Measurements from ENCODE around the gene MEF2D. TPM values are rescaled to one million over a fixed set of nuclear protein-coding genes. Genes with fewer than 3 reads are reported as not detected.
A peak's percentile ranks its signal among the peaks of the same experiment; 100 is the strongest.

MEF2D gene
- total RNA-seq, 2 donors from 2014 or later, result 31.7 to 62.5 TPM

- DNase-seq (ENCODE audit: low spot score in 2 of 2) (no peak), ATAC-seq (no peak)
- Mint-ChIP-seq H3K36me3 (no peaks in the 10 kb centered on the region), H3K27ac (no peak overlapping the region), H3K9me3 (no peaks in the 10 kb centered on the region)
These were observed 76.9 kb downstream of the MEF2D start for GRCh38 chr1:156423422-156424352.

DNA sequence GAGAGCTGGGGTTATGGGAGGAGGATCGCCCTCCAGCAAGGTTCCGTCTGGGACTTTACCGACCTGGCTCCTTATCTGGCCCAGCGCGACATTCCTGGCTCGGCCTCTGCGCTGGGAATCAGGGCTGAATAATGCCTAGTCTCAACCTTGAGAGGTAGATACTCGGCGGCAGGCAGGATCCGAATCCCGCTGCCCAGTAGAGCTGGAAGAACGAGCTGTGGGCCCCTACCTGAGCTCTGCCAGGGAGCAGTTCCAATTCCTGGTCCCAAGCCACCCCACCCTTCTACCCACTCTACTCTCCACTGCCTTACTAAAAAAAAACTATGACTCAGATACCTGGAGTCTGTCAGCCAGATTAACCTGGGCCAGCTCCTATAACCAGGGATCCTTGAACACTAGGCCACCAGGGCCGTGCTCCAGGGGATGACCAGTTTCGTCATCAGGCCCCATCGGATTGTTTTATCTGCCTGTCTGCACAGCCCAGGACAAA is 77.9 kb downstream of the MEF2D start:
- no peak overlapping the region for H3K27ac Mint-ChIP-seq
- no peaks in the 10 kb centered on the region for H3K36me3 Mint-ChIP-seq
- no peaks in the 10 kb centered on the region for H3K9me3 Mint-ChIP-seq
- ATAC-seq, result no peak
- no peak for DNase-seq (ENCODE audit: low spot score in 2 of 2)

DNA sequence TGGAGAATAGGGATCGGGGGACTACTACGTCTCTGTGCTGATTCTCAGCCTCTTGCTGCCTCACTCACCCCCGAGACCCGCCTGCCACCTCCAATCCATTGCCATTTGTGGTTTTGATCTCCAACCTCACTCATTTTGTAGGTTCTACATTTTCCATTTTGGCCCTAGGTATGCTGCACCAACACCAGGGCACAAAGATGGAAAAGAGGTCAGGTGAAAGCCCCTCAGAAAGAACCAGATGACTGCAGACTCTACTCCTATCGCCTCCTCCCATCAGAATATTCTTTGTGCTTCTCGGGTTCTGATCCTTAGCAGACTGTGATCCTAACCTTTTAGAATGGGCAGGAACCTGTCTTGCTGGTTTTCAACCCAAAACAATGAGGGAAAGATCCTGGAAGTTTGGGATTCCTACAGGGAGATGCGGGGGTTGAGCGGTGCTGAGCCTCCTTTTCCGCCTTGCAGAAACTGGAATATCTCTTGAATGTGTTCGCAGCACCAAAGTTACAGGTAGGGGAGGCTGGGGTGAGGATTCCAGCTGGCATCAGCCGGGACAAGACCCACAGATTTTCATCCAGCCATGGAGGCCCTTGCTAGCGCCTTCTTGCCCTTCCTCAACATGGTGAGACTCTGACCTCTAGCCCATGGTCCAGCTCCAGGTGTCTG is 78.5 kb downstream of the MEF2D start:
- DNase-seq (ENCODE audit: low spot score in 2 of 2) (no peak), ATAC-seq (no peak)
- H3K36me3 Mint-ChIP-seq, result no peaks in the 10 kb centered on the region
- H3K27ac Mint-ChIP-seq, result no peak overlapping the region
- H3K9me3 Mint-ChIP-seq, result no peaks in the 10 kb centered on the region

DNA sequence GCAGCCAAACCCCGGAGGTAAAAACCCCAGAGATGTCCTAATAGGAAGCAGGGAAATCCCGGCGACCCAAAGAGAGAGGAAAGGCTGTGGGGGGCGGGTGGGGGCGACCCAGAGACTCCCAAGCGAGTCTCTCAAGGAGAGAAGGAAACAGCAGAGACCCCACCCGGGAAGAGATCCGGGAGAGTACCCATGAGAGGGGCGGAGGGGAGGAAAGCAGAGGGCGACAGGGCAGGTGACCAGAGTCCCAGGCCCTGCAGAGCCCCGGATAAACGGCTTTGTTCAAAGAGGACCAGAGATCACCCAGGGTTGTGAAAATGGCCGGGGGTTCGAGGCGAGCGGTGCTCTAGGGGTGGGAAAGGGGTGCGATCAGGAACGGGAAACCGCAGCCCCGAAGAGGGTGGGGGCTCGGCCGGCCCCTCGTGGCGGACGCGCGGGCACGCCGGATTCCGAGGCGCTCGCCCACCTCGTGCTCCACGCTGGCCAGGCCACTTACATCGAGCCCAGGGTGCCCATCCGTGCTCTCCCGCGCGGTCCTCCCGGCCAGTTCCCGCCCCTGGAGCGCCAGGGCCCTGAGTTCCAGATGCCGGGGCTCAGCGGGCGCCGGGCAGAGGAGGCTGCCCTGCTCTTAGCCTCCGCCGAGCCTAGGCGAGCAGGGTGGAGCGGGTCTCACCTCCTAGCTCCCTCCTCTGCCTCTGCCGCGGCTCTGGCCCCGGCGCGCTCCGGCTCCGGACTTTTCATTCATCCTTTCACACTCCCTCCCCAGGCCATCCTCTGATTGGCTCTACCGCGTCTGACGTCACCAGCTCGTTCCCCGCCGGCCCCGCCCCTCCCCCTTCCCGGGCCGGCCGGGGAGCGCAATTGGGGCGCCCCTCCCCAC is 79.3 kb downstream of the MEF2D start:
- Mint-ChIP-seq H3K9me3 (no peaks in the 10 kb centered on the region), H3K36me3 (no peaks in the 10 kb centered on the region), H3K27ac (peak overlapping the region in 1 of 2 donors; percentile 30)
- ATAC-seq (peak; percentile 86 to 92), DNase-seq (ENCODE audit: low spot score in 2 of 2) (peak in 1 of 2 donors; percentile 67)

DNA sequence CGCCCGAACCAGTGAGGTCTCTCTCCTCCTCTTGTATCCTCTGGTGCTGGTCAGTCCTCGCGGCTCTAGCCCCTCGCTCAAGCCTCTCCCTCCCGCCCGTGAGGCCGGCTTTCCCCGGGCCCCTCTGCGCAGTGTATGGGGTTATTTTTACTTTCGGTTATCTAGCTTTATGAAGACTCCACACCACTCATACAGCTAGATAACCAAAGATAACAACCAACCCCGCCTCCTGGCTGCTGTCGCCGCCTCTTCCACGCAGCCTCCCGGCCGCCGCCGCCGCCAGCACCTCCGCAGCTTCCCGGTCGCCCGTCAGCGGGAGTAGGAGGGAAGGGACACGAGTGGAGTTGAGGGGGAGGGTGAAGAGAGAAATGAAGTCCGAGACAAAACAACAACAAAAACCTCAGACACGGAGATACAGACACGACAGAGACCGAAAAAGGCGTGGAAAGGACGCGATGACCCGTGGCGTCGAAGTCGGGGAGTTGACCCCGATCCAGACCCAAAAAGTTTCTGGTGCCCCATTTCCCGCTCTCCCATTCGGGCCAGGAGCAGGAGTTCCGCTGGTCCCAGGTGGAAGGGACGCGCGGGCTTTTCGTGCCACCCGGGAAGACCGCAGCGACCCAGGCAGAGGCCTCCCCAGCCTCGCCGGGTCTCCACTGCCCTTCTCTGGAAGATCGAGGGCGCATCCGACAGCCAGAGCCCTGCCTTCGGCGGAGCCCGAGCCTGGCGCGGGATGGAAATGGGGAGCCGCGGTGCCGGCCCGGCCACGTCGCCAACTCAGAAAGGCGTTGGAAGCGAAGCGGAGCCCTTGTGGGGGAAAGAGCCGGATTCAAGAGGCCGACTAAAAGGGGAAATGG is 80.1 kb downstream of the MEF2D start:
- DNase-seq (ENCODE audit: low spot score in 2 of 2) (no peak), ATAC-seq (peak; percentile 52 to 61)
- Mint-ChIP-seq H3K27ac (peak overlapping the region in 1 of 2 donors; percentile 30), H3K36me3 (no peaks in the 10 kb centered on the region), H3K9me3 (no peaks in the 10 kb centered on the region)

DNA sequence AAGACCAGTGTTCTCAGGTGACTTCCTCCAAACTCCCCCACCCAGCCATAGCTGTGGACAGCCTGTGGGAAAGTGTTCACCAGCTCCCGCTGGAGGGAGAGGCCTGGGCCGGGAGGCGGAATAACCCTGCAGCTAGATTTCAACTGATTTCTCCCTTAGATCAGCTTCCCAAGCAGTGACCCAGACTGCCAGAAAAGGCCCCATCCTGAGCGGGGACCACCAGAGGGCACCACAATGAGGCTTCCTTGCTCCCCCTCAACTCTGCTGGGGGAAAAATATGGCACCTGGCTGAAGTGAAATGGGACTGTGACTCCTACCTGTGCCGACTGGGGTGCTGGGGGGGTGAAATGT is 80.7 kb downstream of the MEF2D start:
- Mint-ChIP-seq H3K9me3 (no peaks in the 10 kb centered on the region), H3K27ac (no peak overlapping the region), H3K36me3 (no peaks in the 10 kb centered on the region)
- DNase-seq (ENCODE audit: low spot score in 2 of 2) (no peak), ATAC-seq (no peak)

DNA sequence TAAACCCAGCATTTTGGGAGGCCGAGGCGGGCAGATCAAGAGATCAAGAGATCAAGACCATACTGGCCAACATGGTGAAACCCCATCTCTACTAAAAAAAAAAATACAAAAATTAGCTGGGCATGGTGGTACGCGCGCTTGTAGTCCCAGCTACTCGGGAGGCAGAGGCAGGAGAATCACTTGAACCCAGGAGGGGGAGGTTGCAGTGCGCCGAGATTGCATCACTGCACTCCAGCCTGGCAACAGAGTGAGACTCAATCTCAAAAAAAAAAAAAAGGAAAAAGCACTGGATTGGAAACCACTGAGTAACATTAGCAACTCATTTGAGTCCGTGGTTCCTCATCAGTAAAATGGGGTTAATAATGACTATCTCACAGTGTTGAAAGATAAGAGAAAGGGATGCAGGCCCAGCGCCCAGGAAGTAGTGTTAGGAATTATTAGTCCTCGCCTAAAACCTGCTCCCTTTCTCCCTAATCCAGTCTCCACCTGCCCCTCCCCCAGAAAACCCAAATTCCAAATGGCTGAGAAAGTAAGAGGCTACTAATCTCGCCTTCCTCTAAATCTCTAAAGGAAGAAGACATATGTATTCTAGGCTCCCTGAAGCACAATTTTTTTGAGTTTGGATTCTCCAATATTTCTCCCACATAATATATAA is 82.0 kb downstream of the MEF2D start:
- H3K27ac Mint-ChIP-seq, result no peak overlapping the region
- H3K36me3 Mint-ChIP-seq, result peaks cover 0 to 7% of the 10 kb centered on the region in 2 donors
- H3K9me3 Mint-ChIP-seq, result no peaks in the 10 kb centered on the region
- ATAC-seq, result no peak
- no peak for DNase-seq (ENCODE audit: low spot score in 2 of 2)

DNA sequence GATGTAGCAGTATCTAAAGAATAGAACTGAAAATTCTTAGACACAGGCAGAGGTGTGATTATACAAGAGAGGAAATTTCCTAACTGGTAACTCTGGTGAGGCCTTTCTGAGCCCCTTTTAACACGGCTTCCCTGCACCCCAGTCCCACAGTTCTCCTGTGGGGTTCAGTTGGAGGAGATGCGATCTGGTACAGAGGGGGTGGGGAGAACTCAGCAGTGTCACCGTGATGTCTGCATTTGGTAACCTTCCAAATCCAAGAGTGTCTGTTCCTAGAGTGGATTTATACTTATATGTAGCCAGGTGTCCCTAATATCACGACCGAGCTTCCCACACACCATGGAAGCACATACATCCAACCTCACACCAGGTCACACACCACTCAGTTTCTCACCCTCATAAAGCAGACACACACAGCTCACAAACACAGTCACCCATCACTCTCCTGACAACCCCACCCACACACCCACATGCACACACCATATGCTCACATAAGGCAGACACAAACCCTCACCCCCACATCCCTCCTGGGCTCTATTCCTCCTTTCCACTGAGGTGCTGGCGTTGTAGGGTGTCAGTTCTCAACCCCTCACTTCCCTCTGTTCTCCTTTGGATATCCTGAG is 83.1 kb downstream of the MEF2D start:
- Mint-ChIP-seq H3K36me3 (peaks cover 0 to 7% of the 10 kb centered on the region in 2 donors), H3K27ac (no peak overlapping the region), H3K9me3 (no peaks in the 10 kb centered on the region)
- DNase-seq (ENCODE audit: low spot score in 2 of 2) (no peak), ATAC-seq (no peak)

GRCh38 chr1:156416993-156417392 is 83.6 kb downstream of the MEF2D start:
- no peak for DNase-seq (ENCODE audit: low spot score in 2 of 2)

DNA sequence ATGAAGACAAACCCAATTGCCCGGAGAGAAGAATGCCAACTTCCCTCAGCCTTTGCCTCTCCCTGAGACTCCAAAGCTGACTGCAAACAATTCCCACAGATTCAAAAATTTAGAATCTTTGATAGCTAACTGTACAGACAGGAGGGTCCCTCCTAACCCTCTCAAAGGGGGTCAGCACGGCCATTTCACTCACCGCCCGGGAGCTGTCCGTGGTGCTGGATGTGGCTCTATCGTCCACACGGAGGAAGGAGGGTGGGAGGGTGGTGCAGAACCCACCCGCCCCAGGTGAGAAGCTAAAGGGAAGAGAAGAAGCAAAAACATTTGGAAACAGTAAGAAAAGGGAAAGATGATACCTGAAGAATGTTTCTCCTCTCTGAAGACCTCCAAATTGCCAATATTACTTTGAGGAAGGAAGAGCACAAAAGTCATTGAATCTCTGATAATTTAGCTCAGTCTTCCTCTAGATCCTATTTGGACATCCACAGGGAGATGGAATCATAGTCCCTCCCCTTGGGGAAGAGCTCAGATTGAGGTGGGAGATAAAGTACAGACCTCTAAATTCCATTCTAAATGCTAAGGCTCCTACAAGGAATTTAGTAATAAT is 86.0 kb downstream of the MEF2D start:
- Mint-ChIP-seq H3K27ac (no peak overlapping the region), H3K9me3 (no peaks in the 10 kb centered on the region), H3K36me3 (peaks cover 0 to 7% of the 10 kb centered on the region in 2 donors)
- ATAC-seq, result no peak
- no peak for DNase-seq (ENCODE audit: low spot score in 2 of 2)

More at GRCh38 chr1:156416993-156417392, 83.6 kb downstream of the MEF2D start:
- Mint-ChIP-seq H3K9me3 (no peaks in the 10 kb centered on the region), H3K27ac (no peak overlapping the region), H3K36me3 (peaks cover 0 to 7% of the 10 kb centered on the region in 2 donors)
- no peak for ATAC-seq

Other genes starting within 250 kb of the MEF2D start
- 100 to 1,000 TPM in 1 of 2 donors, 10 to 100 TPM in 1; 80.4 to 115 TPM for gene SMG5, start 217.9 kb downstream of the MEF2D start, total RNA-seq
- 10 to 100 TPM; 11.0 to 24.4 TPM for gene TMEM79, start 216.4 kb downstream of the MEF2D start, total RNA-seq
- gene GLMP, start 205.1 kb downstream of the MEF2D start, total RNA-seq, result 10 to 100 TPM; 16.2 to 25.9 TPM
- not detected for gene VHLL, start 201.5 kb downstream of the MEF2D start, total RNA-seq
- 100 to 1,000 TPM; 229 to 347 TPM for gene CCT3, start 162.5 kb downstream of the MEF2D start, total RNA-seq
- under 1 TPM in 1 of 2 donors, not detected in 1; 0.76 TPM for gene TSACC, start 162.2 kb downstream of the MEF2D start, total RNA-seq
- gene RHBG, start 131.6 kb downstream of the MEF2D start, total RNA-seq, result not detected
- 10 to 100 TPM in 1 of 2 donors, 1 to 10 TPM in 1; 5.1 to 30.5 TPM for gene IQGAP3, start 71.8 kb upstream of the MEF2D start, total RNA-seq
- gene TTC24, start 78.9 kb upstream of the MEF2D start, total RNA-seq, result 1 to 10 TPM; 4.5 to 6.8 TPM
- 10 to 100 TPM; 71.4 to 95.1 TPM for gene NAXE, start 91.0 kb upstream of the MEF2D start, total RNA-seq
- 10 to 100 TPM; 26.1 to 35.8 TPM for gene GPATCH4, start 100.7 kb upstream of the MEF2D start, total RNA-seq
- 1 to 10 TPM in 1 of 2 donors, not detected in 1; 3.8 TPM for gene HAPLN2, start 118.6 kb upstream of the MEF2D start, total RNA-seq
- not detected for gene BCAN, start 141.3 kb upstream of the MEF2D start, total RNA-seq
- not detected for gene NES, start 176.6 kb upstream of the MEF2D start, total RNA-seq
- 1 to 10 TPM; 1.6 to 2.3 TPM for gene CRABP2, start 204.8 kb upstream of the MEF2D start, total RNA-seq
- gene METTL25B, start 227.7 kb upstream of the MEF2D start, total RNA-seq, result 10 to 100 TPM; 39.4 to 64.9 TPM
- gene ISG20L2, start 228.0 kb upstream of the MEF2D start, total RNA-seq, result 10 to 100 TPM; 46.2 to 50.7 TPM
- gene MRPL24, start 240.3 kb upstream of the MEF2D start, total RNA-seq, result 10 to 100 TPM; 61.4 to 70.4 TPM